ENCODE results near the gene ADGRV1. TPM values are rescaled to one million over a fixed set of nuclear protein-coding genes. Genes with fewer than 3 reads are reported as not detected.
"Not testable (repeated sequence)": the region's sequence is repeated elsewhere in the genome, so short reads cannot be mapped to it uniquely, and the experiment has no call there.

The ADGRV1 gene
- total and polyA plus RNA-seq, 2 donors (not counting 3 experiments of a cell fraction or from before 2014, with no cell fraction given): 0.11 to 0.55 TPM

GRCh38 chr5:90767710-90768109 lies 209.1 kb downstream of the ADGRV1 start:
- dilution Hi-C loops (cut with MboI; ENCODE audit: extremely low pct_ligation_motif_present, low sequenced_read_pairs) (no loop called here), intact Hi-C loops (cut with micrococcal nuclease) (no loop called here)
- H3K9ac ChIP-seq (replicated peaks; ENCODE audit: extremely low read depth, insufficient read depth, low read length): no peak overlapping the region
- H3K27me3 ChIP-seq (ENCODE audit: control insufficient read depth in 2 of 2, insufficient read depth in 2 of 2, low read length in 2 of 2): peaks cover 0 to 1% of the 10 kb centered on the region in 2 experiments
- BruUV-seq (replicated peaks): no TSS peak
- H3K79me2 ChIP-seq (ENCODE audit: control insufficient read depth, insufficient read depth, low read length): no peaks in the 10 kb centered on the region
- H3K4me2 ChIP-seq (ENCODE audit: insufficient read depth, low read length): no peak overlapping the region
- no peak overlapping the region for H3K4me3 ChIP-seq (replicated peaks in 1 of 3; ENCODE audit: insufficient read depth in 1 of 3, low read depth in 1 of 3, low read length in 3 of 3)
- no peaks in the 10 kb centered on the region for H3K4me1 ChIP-seq (ENCODE audit: control insufficient read depth, extremely low read depth, insufficient read depth, low read length)
- H3K9me1 ChIP-seq (replicated peaks; ENCODE audit: control insufficient read depth, extremely low read depth, insufficient read depth, low read length): no peaks in the 10 kb centered on the region
- no peak for DNase-seq (ENCODE audit: low read depth, low spot score)
- FAIRE-seq: no peak
- POLR2A ChIA-PET: no interaction called here
- no peak overlapping the region for H3K27ac ChIP-seq (ENCODE audit: insufficient read depth, low read depth, low read length)
- no peak overlapping the region for H2AFZ ChIP-seq (ENCODE audit: low read depth, low read length)
- H3K36me3 ChIP-seq (ENCODE audit: control insufficient read depth in 2 of 2, extremely low read depth in 1 of 2, insufficient read depth in 2 of 2, low read length in 2 of 2): no peaks in the 10 kb centered on the region
- H3K9me3 ChIP-seq (replicated peaks; ENCODE audit: control insufficient read depth, insufficient read depth, low read length): no peaks in the 10 kb centered on the region
- CTCF ChIA-PET: no interaction called here
- no peak for TF ChIP-seq POLR2A (IDR thresholded peaks at IDR 0.05; ENCODE audit: low read depth, low read length)
- TF ChIP-seq GATA2 (IDR thresholded peaks at IDR 0.05; ENCODE audit: insufficient read depth, insufficient read length, low read depth, low read length): no peak
- TF ChIP-seq CTCF (IDR thresholded peaks at IDR 0.05; ENCODE audit: extremely low read depth in 1 of 2, insufficient read depth in 1 of 2, low read depth in 1 of 2, low read length in 2 of 2): no peak
- TF ChIP-seq EZH2 (IDR thresholded peaks at IDR 0.05; ENCODE audit: borderline replicate concordance, low read depth, low read length, severe bottlenecking): no peak
- TF ChIP-seq MAX (IDR thresholded peaks at IDR 0.05; ENCODE audit: insufficient read depth, insufficient read length): no peak
- no peak for TF ChIP-seq MYC (IDR thresholded peaks at IDR 0.05; ENCODE audit: low read depth, low read length)
- TF ChIP-seq POLR2AphosphoS5 (IDR thresholded peaks at IDR 0.05; ENCODE audit: insufficient read depth, low read depth, low read length): no peak
- TF ChIP-seq JUN (IDR thresholded peaks at IDR 0.05; ENCODE audit: borderline replicate concordance, insufficient read depth, insufficient read length, low read depth): no peak
- TF ChIP-seq FOS (IDR thresholded peaks at IDR 0.05; ENCODE audit: borderline replicate concordance, insufficient read depth, low read length): no peak
- H4K20me1 ChIP-seq (replicated peaks; ENCODE audit: control insufficient read depth, extremely low read depth, insufficient read depth, low read length): no peaks in the 10 kb centered on the region

GRCh38 chr5:90770006-90770541 lies 211.5 kb downstream of the ADGRV1 start:
- H3K27me3 ChIP-seq (ENCODE audit: control insufficient read depth in 2 of 2, insufficient read depth in 2 of 2, low read length in 2 of 2); H3K4me1 ChIP-seq (ENCODE audit: control insufficient read depth, extremely low read depth, insufficient read depth, low read length); POLR2A ChIA-PET; H3K79me2 ChIP-seq (ENCODE audit: control insufficient read depth, insufficient read depth, low read length); H3K36me3 ChIP-seq (ENCODE audit: control insufficient read depth in 2 of 2, extremely low read depth in 1 of 2, insufficient read depth in 2 of 2, low read length in 2 of 2); H2AFZ ChIP-seq (ENCODE audit: low read depth, low read length); H3K9me3 ChIP-seq (replicated peaks; ENCODE audit: control insufficient read depth, insufficient read depth, low read length); H3K9me1 ChIP-seq (replicated peaks; ENCODE audit: control insufficient read depth, extremely low read depth, insufficient read depth, low read length); dilution Hi-C loops (cut with MboI; ENCODE audit: extremely low pct_ligation_motif_present, low sequenced_read_pairs); DNase-seq (ENCODE audit: low read depth, low spot score); H3K9ac ChIP-seq (replicated peaks; ENCODE audit: extremely low read depth, insufficient read depth, low read length); H4K20me1 ChIP-seq (replicated peaks; ENCODE audit: control insufficient read depth, extremely low read depth, insufficient read depth, low read length); intact Hi-C loops (cut with micrococcal nuclease); H3K27ac ChIP-seq (ENCODE audit: insufficient read depth, low read depth, low read length); H3K4me2 ChIP-seq (ENCODE audit: insufficient read depth, low read length); H3K4me3 ChIP-seq (replicated peaks in 1 of 3; ENCODE audit: insufficient read depth in 1 of 3, low read depth in 1 of 3, low read length in 3 of 3); BruUV-seq (replicated peaks); FAIRE-seq: not testable (repeated sequence)
- CTCF ChIA-PET: interaction anchor here (1.5 kb wide), 1 partner anchor 14 kb away, joined by 5 read pairs; no protein-coding TSS in a partner anchor
